Gastrocnemius medialis (tissue), 4 donors: ENCODE measurements around the gene WDR35. TPM values are rescaled to one million over a fixed set of nuclear protein-coding genes. Genes with fewer than 3 reads are reported as not detected.

Experiments used
- ATAC-seq, 2 donors: fragments of 150-250 bp; one replicate each; pipeline ENCODE4 v1.9.1; 2016
- DNase-seq, 2 donors: peaks; one replicate each; pipeline ENCODE4 v3.0.0-alpha.2; 2019
- H3K27ac ChIP-seq, 4 donors: fragments of 200-600 bp; sonication (generic); 1 replicate in 1 of 4; 2 replicates in 3 of 4; pipeline ENCODE4 v1.5.1; 2016 to 2018; ENCODE audit warnings: mild to moderate bottlenecking in 2 of 4, moderate library complexity in 1 of 4
- H3K27me3 ChIP-seq, 3 donors: fragments of 200-600 bp; sonication (generic) in 2 of 3; 1 replicate in 1 of 3; 2 replicates in 2 of 3; pipeline versions ENCODE4 v1.5.1 to v1.6.0; 2016 to 2019; ENCODE audit warnings: mild to moderate bottlenecking in 1 of 3, moderate library complexity in 1 of 3
- H3K36me3 ChIP-seq, 2 donors: fragments of 200-600 bp; sonication (generic) in 1 of 2; one replicate each; pipeline ENCODE4 v1.5.1; 2017 to 2018
- H3K4me1 ChIP-seq, 2 donors: fragments of 200-600 bp; sonication (generic) in 1 of 2; one replicate each; pipeline ENCODE4 v1.5.1; 2016 to 2017; ENCODE audit warnings: mild to moderate bottlenecking in 2 of 2
- H3K4me3 ChIP-seq, 4 donors: fragments of 200-600 bp; sonication (generic) in 3 of 4; 1 replicate in 1 of 4; 2 replicates in 3 of 4; pipeline ENCODE4 v1.5.1; 2016 to 2019; ENCODE audit warnings: mild to moderate bottlenecking in 2 of 4
- H3K9me3 ChIP-seq, 3 donors: fragments of 200-600 bp; sonication (generic) in 2 of 3; 1 replicate in 1 of 3; 2 replicates in 2 of 3; pipeline ENCODE4 v1.5.1; 2016 to 2019
- CTCF ChIP-seq, 5 experiments: fragments of 450-650 bp in 3 of 5; fragments of 200-600 bp in 2 of 5; sonication (generic) in 2 of 5; IDR thresholded peaks in 4 of 5; conservative IDR thresholded peaks in 1 of 5; 1 replicate in 4 of 5; 2 replicates in 1 of 5; pipeline ENCODE4 v1.5.1; 2016 to 2019; ENCODE audit warnings: antibody characterized with exemption in 5 of 5, mild to moderate bottlenecking in 3 of 5, moderate library complexity in 3 of 5
- POLR2A ChIP-seq, 2 donors: fragments of 450-650 bp; IDR thresholded peaks; one replicate each; pipeline ENCODE4 v1.6.1; 2017; ENCODE audit warnings: antibody characterized with exemption in 2 of 2, mild to moderate bottlenecking in 2 of 2, moderate library complexity in 2 of 2
- in situ Hi-C, 4 donors: fragments of 200-750 bp; cut with MboI; loops; one replicate each; pipeline versions ENCODE4 v1.15.0 to v1.8.0; 2017; ENCODE audit warnings: low sequenced_read_pairs in 4 of 4
- intact Hi-C: fragments of 100-400 bp; cut with DNase I; formaldehyde crosslinking; loops from one replicate; pipeline ENCODE4 v1.15.1; 2023; ENCODE audit warnings: low total_unique reads
- total RNA-seq, 4 donors: library from RNA; depleted of rRNA; stranded (reverse); fragments of >200 nt; gene quantifications; one replicate each; pipeline versions ENCODE4 v1.1.0 to v1.2.3, GENCODE V29; 2016

WDR35 gene
- total RNA-seq: 1 to 10 TPM; 3.3 to 4.5 (median 3.7) TPM

GRCh38 chr2:19989667-19990415 lies at the start of gene WDR35:
Gene WDR35 (minus strand): TSS chr2:19990105. CDS start chr2:19990015, 90 bp downstream.
- in situ Hi-C loops: no loop called here
- no peaks in the 10 kb centered on the region for H3K36me3 ChIP-seq
- H3K9me3 ChIP-seq: no peaks in the 10 kb centered on the region

GRCh38 chr2:20037660-20038059 lies 47.8 kb upstream of the WDR35 start:
- no peak for DNase-seq
- in situ Hi-C loops (no loop called here), intact Hi-C loops (no loop called here)
- TF ChIP-seq CTCF (IDR thresholded peaks at IDR 0.05 in 4 of 5, conservative IDR thresholded peaks at IDR 0.05 in 1 of 5): no peak
- no peak for TF ChIP-seq POLR2A (IDR thresholded peaks at IDR 0.05)
- ATAC-seq: no peak
- no peak overlapping the region for H3K27ac ChIP-seq
- peaks cover 0 to 6% of the 10 kb centered on the region in 2 donors for H3K4me1 ChIP-seq
- H3K36me3 ChIP-seq: peaks cover 3 to 71% of the 10 kb centered on the region in 2 donors
- no peaks in the 10 kb centered on the region for H3K27me3 ChIP-seq
- no peaks in the 10 kb centered on the region for H3K9me3 ChIP-seq
- H3K4me3 ChIP-seq: no peak overlapping the region

More at GRCh38 chr2:19989667-19990415, at the start of gene WDR35:
- peaks cover 0 to 8% (median 0%) of the 10 kb centered on the region in 3 donors for H3K27me3 ChIP-seq
- peak within 1 kb of the TSS; percentile 64 to 72 (median 68) for H3K27ac ChIP-seq
- peak; percentile 96 for ATAC-seq
- intact Hi-C loops: loop anchor here (2.0 to 5.0 kb wide), 2 partner anchors 61 to 88 kb away; partner anchors contain the start of genes LAPTM4A and TTC32
- TF ChIP-seq CTCF (IDR thresholded peaks at IDR 0.05 in 4 of 5, conservative IDR thresholded peaks at IDR 0.05 in 1 of 5) (no peak), POLR2A (IDR thresholded peaks at IDR 0.05) (peak; percentile 14 to 50)
- peaks cover 11 to 19% of the 10 kb centered on the region in 2 donors for H3K4me1 ChIP-seq
- peak; percentile 74 to 83 for DNase-seq
- H3K4me3 ChIP-seq: peak within 1 kb of the TSS; percentile 71 to 91 (median 88)

GRCh38 chr2:20035955-20036666 lies 46.2 kb upstream of the WDR35 start:
- Histone ChIP-seq H3K9me3 (no peaks in the 10 kb centered on the region), H3K4me1 (no peaks in the 10 kb centered on the region), H3K4me3 (no peak overlapping the region), H3K27ac (no peak overlapping the region), H3K36me3 (peaks cover 3 to 87% of the 10 kb centered on the region in 2 donors), H3K27me3 (no peaks in the 10 kb centered on the region)
- intact Hi-C loops: no loop called here
- TF ChIP-seq CTCF (IDR thresholded peaks at IDR 0.05 in 4 of 5, conservative IDR thresholded peaks at IDR 0.05 in 1 of 5): no peak
- TF ChIP-seq POLR2A (IDR thresholded peaks at IDR 0.05): no peak
- ATAC-seq (no peak), DNase-seq (no peak)
- in situ Hi-C loops: no loop called here

- Histone ChIP-seq H3K27me3 (no peaks in the 10 kb centered on the region), H3K4me3 (no peak overlapping the region), H3K27ac (no peak overlapping the region), H3K9me3 (no peaks in the 10 kb centered on the region), H3K36me3 (peaks cover 3 to 89% of the 10 kb centered on the region in 2 donors), H3K4me1 (no peaks in the 10 kb centered on the region)
- intact Hi-C loops (no loop called here), in situ Hi-C loops (no loop called here)
- no peak for TF ChIP-seq POLR2A (IDR thresholded peaks at IDR 0.05)
- no peak for TF ChIP-seq CTCF (IDR thresholded peaks at IDR 0.05 in 4 of 5, conservative IDR thresholded peaks at IDR 0.05 in 1 of 5)
- DNase-seq (no peak), ATAC-seq (no peak)
Measured at GRCh38 chr2:20034821-20035220, 44.9 kb upstream of the WDR35 start.
